ENCODE results near the gene FAM3C.

FAM3C gene

GRCh38 chr7:121392277-121393004, 3.7 kb downstream of the FAM3C start:
- no peak overlapping the region for H3K4me3 ChIP-seq (ENCODE audit: low read depth, low read length)
- TF ChIP-seq, protein P1, sequence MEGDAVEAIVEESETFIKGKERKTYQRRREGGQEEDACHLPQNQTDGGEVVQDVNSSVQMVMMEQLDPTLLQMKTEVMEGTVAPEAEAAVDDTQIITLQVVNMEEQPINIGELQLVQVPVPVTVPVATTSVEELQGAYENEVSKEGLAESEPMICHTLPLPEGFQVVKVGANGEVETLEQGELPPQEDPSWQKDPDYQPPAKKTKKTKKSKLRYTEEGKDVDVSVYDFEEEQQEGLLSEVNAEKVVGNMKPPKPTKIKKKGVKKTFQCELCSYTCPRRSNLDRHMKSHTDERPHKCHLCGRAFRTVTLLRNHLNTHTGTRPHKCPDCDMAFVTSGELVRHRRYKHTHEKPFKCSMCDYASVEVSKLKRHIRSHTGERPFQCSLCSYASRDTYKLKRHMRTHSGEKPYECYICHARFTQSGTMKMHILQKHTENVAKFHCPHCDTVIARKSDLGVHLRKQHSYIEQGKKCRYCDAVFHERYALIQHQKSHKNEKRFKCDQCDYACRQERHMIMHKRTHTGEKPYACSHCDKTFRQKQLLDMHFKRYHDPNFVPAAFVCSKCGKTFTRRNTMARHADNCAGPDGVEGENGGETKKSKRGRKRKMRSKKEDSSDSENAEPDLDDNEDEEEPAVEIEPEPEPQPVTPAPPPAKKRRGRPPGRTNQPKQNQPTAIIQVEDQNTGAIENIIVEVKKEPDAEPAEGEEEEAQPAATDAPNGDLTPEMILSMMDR (IDR thresholded peaks at IDR 0.05; ENCODE audit: low read depth, low read length): no peak
- no peak for DNase-seq (ENCODE audit: low read depth, low spot score)
- in situ Hi-C loops (cut with HindIII; ENCODE audit: low sequenced_read_pairs): no loop called here

DNA sequence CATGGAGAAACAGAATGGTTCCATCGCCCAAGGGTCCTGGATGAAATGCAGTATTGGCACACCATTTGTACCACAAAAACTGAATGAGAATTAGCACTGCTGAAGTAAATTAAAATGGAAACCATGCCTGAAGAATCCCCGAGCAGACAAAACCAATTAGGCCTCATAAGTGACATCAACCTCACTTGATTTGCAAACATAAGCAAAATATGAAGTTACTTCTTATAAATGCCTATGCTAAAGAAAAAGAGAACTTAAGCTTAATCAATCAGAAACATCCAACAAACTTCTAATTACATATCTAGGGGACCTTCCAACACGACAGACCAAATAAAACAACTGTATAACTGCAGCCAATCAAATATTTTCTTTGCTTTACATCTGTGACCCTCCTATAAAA, 4.4 kb downstream of the FAM3C start:
- no peak for DNase-seq (ENCODE audit: low read depth, low spot score)
- in situ Hi-C loops (cut with HindIII; ENCODE audit: low sequenced_read_pairs): no loop called here
- TF ChIP-seq, protein P1 (IDR thresholded peaks at IDR 0.05; ENCODE audit: low read depth, low read length): no peak
- no peak overlapping the region for H3K4me3 ChIP-seq (ENCODE audit: low read depth, low read length)

GRCh38 chr7:121390617-121391016, 5.5 kb downstream of the FAM3C start:
- no peak for DNase-seq (ENCODE audit: low read depth, low spot score)
- in situ Hi-C loops (cut with HindIII; ENCODE audit: low sequenced_read_pairs): no loop called here
- H3K4me3 ChIP-seq (ENCODE audit: low read depth, low read length): no peak overlapping the region
- TF ChIP-seq, protein P1 (IDR thresholded peaks at IDR 0.05; ENCODE audit: low read depth, low read length): no peak

DNA sequence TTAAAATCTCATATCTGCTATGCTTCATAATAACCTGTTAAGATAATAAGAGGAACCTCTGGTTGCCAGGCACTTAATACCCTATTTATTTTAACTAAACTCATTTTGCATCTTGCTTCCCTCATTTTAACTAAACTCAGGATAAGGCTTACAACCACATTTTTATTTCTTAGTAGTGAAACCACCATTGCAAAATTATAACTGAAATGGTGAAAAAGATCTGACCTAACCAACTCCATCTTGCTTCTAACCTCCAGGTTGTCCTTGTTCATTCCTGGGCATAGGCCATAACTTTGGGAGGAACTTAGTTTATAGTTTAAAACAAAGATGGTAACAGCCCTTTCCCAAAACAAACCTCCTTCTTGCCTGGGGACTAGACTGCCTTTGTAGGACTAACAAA, 6.0 kb downstream of the FAM3C start:
- TF ChIP-seq, protein P1 (IDR thresholded peaks at IDR 0.05; ENCODE audit: low read depth, low read length): no peak
- no peak for DNase-seq (ENCODE audit: low read depth, low spot score)
- in situ Hi-C loops (cut with HindIII; ENCODE audit: low sequenced_read_pairs): no loop called here
- no peak overlapping the region for H3K4me3 ChIP-seq (ENCODE audit: low read depth, low read length)

DNA sequence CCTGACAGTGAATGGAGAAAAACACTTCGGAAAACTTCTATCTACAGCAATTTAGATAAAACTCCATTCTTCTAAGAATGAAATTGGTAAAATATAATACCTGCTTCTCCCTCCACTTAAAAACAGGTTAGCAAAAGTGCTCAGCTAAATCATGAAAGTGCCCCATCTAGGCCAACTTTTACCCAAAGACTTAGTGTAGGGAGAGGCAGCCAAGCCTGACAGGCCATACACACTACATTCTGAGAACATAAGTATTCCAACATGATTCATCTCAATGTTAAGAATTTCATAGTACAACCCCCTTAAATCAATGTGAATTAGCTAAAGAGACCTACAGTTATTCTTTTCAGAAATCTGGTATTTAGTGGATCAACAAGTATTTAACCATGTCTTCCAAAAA, 7.2 kb downstream of the FAM3C start:
- DNase-seq (ENCODE audit: low read depth, low spot score): no peak
- TF ChIP-seq, protein P1 (IDR thresholded peaks at IDR 0.05; ENCODE audit: low read depth, low read length): no peak
- in situ Hi-C loops (cut with HindIII; ENCODE audit: low sequenced_read_pairs): no loop called here
- H3K4me3 ChIP-seq (ENCODE audit: low read depth, low read length): no peak overlapping the region

DNA sequence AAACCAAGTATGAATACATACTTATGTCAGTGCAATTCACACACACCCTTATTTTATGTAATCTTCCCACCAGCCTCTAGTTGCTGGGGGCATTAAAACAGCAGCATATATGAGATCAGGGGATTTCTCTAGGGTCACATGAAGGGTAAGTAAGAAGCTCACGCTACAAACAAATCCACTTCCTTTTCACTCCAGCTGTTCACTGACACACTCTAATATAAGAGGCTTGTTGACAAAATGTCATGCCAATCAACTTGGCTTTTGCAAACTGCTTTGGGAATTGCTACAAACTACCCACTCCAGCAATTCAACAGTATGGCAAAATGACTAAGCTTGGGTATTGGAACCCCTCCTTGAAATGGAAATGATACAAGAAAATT, 10.3 kb downstream of the FAM3C start:
- no peak overlapping the region for H3K4me3 ChIP-seq (ENCODE audit: low read depth, low read length)
- in situ Hi-C loops (cut with HindIII; ENCODE audit: low sequenced_read_pairs): no loop called here
- no peak for DNase-seq (ENCODE audit: low read depth, low spot score)
- TF ChIP-seq, protein P1 (IDR thresholded peaks at IDR 0.05; ENCODE audit: low read depth, low read length): no peak
